HG02852 (cell line): ENCODE results near the gene MYO1D.

Source experiments
- ATAC-seq: cut with Tn5 transposase; IDR thresholded peaks from one replicate; pipeline ENCODE4 v1.9.1; 2021; ENCODE audit warnings: mild to moderate bottlenecking, moderate library complexity; ENCODE audit not compliant: unreplicated experiment

The MYO1D gene

DNA sequence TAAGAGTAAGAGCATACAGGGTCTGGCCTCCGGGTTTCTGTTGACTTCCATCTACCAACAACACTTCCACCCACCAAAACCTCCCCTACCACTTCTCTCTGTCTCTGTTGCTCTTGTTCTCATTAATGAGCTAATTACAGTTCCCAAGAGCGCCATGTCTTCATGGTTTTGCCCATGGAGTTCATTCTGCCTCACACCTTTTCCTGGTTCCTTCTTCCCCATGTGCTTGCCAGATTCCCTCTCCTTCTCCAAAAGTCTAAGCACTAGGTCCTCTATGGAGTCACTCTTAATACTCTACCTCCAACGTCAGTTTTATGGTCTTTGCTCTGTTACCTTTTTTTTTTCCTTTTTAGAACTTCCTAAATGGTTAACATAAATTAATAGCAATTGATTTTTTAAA is 92.8 kb downstream of the MYO1D start:
- no peak for ATAC-seq

GRCh38 chr17:32783602-32784001 is 93.3 kb downstream of the MYO1D start:
- ATAC-seq: no peak

GRCh38 chr17:32780721-32781120 is 96.2 kb downstream of the MYO1D start:
- ATAC-seq: no peak

DNA sequence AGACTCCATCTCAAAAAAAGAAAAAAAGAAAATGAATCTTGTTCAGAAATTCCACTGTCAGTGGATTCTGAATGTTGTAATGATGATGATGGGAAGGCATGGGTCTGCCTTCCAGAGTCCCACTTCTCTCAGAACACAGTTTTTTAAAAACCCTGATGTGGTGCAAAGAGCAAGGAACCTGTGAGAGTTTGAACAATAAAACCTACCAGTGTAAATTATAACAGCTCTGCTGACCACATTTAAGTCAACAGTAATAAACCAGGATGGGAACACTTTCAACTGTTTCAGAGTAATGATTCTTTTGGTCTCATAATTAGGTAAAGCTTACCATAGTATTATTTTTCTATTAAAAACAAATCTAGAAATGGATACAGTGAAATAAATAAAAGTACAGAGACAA is 99.0 kb downstream of the MYO1D start:
- ATAC-seq: no peak

- ATAC-seq: no peak
These were observed 99.5 kb downstream of the MYO1D start for GRCh38 chr17:32777436-32777835.

GRCh38 chr17:32774695-32775084 is 102.2 kb downstream of the MYO1D start:
- no peak for ATAC-seq

GRCh38 chr17:32773856-32774694 is 102.8 kb downstream of the MYO1D start:
- ATAC-seq: no peak

DNA sequence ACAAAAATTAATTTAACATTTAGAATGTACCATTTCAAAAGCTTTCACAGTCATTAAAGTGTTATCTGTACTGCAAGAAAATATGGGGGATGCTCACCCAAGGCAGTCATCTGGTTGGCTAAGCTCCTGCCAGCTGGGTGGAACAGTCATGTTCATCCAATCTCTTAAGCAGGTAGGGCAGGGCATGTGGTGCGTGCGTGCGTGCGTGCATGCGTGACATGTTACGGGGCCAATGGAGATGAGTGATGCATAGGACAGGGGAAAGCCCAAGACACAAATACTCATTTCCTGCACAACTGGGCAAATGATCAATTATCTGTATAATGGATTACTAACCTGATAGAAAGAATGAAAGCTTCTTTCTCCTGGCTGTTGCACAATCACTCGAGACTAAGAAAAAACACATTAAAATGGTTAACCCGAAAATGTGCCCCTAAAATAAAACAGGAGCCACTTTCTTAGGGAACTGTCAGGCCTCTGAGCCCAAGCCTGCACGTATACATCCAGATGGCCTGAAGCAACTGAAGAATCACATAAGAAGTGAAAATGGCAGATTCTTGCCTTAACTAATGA is 104.4 kb downstream of the MYO1D start:
- no peak for ATAC-seq

GRCh38 chr17:32771396-32771795 is 105.5 kb downstream of the MYO1D start:
- no peak for ATAC-seq

DNA sequence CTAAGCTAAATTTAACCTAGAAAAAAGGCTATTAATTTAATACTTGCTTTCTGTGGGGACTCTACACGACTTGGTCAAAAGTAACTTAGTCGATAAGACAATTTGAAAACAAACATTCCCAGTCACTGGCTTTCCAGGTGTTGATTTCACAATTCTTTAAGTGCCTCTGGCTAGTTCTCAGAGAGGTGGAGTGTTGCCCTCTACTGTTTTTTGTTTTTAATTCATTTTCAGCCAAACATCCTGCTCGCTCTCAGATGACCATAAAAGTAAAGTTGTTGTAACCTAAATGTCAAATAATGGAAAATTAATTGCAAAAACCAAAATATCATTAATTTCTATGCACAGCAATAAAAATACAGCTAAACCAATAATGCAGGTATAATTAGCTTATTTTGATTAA is 107.1 kb downstream of the MYO1D start:
- no peak for ATAC-seq

GRCh38 chr17:32763855-32764439 is 113.0 kb downstream of the MYO1D start:
- no peak for ATAC-seq

DNA sequence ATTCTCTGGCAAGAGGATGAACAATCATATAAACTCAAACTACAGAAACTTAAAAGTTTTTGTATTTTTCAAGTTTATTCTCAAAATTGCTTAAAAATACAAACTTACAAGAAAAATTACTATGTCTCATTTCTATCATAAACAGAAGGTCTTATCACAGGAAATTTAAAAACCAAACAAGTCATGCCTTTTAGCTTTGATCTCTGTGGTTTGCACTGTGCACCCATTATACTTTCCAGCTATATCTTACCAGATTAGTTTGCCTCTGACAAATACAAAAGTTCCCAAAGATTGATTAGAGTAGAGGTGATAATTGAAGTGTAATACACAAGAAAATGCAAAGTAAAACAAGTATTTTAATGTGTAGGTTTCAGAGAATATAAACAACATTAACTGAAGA is 117.4 kb downstream of the MYO1D start:
- no peak for ATAC-seq

DNA sequence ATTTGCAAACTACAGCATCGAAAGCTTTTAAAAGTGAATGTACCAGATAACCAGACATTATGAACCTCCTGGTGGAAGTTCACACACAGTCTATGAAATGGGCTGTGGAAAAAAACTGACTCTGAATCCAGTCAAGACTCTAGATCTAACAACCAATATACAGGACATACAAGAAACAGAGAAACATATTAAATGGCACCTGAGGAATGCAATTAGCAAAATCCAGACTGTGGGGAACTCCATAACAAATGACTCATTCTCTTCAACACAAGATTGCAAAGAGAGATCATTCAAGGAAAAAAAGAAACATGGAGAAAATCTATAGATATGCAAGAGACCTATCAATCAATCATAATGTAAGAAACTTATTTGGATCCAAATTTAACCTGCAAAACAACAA is 119.0 kb downstream of the MYO1D start:
- no peak for ATAC-seq

GRCh38 chr17:32756696-32757095 is 120.2 kb downstream of the MYO1D start:
- ATAC-seq: no peak

DNA sequence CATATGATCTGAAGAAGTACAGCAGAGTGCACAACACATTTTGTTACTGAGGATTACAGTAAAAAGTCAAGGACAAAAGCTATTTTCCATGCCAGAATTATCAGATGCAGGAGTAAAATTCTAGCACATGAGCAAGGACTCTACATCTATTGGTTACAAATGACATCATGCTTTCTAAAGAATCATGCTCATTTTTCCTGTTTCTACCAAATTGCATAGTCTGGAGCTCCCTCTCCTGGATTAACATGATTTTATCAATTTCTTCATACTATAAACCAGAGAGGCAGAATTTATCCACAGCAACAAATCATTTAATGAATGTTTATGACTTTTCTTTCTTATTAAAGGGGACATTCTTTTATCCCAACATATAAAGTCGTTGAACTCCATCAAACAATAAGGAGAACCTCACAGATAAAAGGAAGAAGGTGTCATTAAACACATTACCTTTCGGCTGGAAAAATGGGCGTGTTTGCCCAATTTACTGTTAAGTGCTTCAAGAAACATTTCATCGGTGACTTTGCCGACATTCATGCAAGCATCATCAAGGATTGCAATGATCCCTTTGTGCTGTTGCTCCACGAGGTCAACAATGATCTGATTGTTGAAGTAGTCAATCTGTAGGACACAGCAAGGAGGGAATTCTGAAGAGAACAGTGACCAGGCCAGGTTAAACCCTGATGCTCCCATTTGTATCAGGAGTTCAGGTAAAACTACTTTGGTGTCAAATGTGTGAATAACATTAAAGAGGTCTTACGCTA is 121.7 kb downstream of the MYO1D start:
- no peak for ATAC-seq

- ATAC-seq: no peak
These were observed 124.0 kb downstream of the MYO1D start for GRCh38 chr17:32752934-32753333.

- no peak for ATAC-seq
These were observed 129.1 kb downstream of the MYO1D start for GRCh38 chr17:32747856-32748255.

DNA sequence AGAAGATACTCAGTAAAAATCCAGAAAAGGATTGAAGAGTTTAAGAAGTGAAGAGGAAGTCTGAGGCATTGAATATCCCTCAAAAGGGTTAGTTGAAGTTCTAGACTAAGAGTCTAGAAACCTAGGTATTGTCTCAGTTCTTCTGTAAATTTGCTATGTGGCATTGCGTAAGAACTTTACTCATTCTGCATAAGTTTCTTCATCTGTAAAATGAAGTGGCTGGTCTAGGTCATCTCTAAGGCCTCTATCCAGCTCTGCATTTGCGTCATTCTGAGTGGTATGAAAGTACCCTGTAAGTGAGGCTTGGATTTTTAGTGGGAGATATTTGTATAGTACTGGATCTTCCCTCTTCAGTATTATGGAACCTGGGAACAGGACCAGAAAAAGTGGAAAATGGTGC is 130.2 kb downstream of the MYO1D start:
- ATAC-seq: no peak

- no peak for ATAC-seq
These were observed 130.6 kb downstream of the MYO1D start for GRCh38 chr17:32746280-32746679.

DNA sequence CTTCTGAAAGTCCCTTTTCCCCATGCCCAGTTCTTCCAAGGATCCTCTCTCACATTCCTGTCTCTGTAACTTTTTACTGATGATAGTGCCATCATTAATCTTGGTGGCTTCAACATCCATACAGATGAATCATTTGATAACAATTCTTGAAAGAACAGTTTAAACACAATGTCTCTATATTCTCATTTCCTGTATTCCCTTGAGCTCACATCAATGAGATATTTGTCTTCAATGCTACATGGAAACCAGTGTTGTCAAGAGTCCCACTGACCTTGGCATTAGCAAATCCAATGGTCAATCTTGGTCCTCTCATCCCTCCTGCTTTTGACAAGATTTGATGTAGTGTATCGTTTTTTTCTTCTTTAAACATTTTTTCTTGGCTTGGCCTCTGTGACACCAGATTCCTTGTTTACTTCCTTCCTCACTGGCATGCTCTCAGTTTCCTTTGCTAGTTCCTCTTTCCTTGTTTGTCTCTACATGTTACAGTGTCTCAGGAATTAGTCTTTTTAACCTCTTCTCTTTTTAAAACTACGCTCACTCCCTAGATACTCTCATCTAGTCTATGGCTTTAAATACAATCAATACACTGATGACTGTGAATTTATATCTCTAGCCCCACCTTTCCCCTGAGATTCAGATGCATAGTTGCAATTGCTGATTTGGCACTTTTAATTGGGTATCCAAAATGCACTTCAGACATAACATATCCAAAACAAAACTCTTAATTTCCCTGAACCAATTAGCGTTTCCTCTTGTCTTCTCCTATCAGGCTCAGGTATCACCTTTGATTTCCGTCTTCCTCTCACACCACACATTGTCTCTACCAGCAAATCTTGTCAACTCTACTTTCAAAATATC is 134.0 kb downstream of the MYO1D start:
- ATAC-seq: no peak

- ATAC-seq: no peak
These were observed 135.5 kb downstream of the MYO1D start for GRCh38 chr17:32741381-32741780.
